Stimulated activated CD4-positive, alpha-beta T cell treated with anti-CD3 and anti-CD28 coated beads, Interleukin-2, amount 100 ng/mL, for 48 hours (primary cell): Measurements from ENCODE around the gene CEP295NL.
"Not testable (repeated sequence)": the region's sequence is repeated elsewhere in the genome, so short reads cannot be mapped to it uniquely, and the experiment has no call there.

ENCODE experiments used
- DNase-seq, 2 donors: peaks; one replicate each; pipeline ENCODE4 v3.0.0-alpha.2; 2020

The CEP295NL gene

GRCh38 chr17:78929908-78930775 lies 27.1 kb upstream of the CEP295NL start:
- no peak for DNase-seq

DNA sequence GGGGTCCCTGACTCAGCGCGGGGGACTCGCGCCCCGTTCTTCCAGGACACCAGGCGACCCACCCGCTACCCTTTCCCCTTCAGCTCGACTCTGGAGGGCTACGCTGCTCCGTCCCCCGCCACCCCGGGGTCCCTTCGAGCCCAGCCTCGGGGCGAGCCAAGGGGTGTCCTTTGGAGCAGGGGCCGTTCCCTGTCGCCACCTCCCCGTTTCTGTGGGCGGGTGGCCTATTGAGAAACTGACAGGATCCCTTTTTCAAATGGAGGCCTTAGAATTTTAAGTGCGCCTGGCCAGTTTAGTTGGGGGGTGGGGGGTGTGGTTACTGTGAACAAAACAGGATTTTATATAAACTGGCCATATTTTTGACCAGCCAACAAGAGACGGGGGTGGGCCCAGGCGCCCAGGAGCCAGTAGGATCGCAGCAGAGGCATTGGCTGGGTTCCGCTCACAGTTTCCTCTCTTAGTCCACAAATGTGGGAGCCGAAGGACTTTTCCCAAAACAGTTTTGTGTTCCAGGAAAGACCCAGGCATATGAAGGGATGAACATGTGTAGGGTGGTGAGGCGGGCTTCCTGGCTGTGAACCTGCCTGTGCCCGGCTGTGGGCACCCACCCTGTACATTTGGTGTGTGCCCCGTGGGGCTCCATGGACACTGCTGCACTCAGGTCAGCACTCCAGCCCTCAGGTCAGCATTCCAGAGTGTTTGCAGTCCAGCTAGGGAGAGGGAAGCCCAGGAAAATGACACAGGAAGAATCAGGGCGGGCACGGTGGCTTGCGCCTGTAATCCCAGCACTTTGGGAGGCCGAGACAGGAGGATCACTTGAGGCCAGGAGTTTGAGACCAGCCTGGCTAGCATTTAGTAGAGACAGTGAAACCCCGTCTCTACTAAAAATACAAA lies 22.9 kb upstream of the CEP295NL start:
- DNase-seq = no peak

- DNase-seq = peak; percentile 40 to 66
Measured at GRCh38 chr17:78925234-78925633, 22.2 kb upstream of the CEP295NL start, which contains the start of gene TIMP2. Gene TIMP2 (minus strand): TSS chr17:78925387. CDS start chr17:78925088, 299 bp downstream.

- DNase-seq = no peak
Measured at GRCh38 chr17:78924481-78925151, 21.6 kb upstream of the CEP295NL start.

DNA sequence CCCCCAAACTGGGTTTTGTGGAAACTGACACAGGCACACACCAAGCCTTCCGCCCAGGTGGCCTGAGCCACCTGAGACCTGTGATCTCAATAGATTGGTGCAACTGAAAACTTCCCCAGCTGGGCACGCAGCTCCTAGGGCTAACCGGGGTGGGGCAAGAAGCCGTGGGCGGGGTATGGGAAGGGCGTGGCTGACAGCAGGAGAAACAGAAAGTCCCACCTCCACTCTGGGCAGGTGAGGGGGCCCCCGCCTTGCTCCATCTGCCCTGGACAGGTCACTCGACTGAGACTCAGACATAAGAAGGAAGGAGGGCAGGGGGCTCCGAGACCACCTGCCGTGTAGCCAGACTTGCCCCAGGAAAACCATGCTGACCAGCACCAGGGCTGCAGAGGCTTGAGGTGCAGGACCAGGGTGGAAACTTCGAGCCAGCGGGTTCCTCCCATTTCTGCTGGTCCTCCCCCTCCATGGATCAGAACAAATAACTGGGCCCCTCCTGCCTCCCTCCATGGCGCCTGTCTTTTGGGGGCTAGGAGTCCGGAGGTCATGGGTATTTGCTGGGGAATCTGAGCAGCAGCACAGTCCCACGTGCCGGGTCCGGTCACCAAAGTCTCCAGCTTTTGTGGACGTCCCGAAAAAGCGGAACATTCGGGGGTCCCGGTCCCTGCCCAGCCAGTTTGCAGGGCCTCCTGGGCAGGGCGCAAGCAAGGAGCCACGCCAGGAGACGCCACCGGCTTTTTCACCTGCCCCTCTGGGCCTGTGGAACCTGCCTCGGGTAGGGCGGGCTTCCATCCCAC lies 20.9 kb upstream of the CEP295NL start:
- DNase-seq = peak in 1 of 2 donors; percentile 37

GRCh38 chr17:78922816-78923498 lies 20.0 kb upstream of the CEP295NL start:
- DNase-seq = no peak

GRCh38 chr17:78921437-78921971 lies 18.5 kb upstream of the CEP295NL start:
- no peak for DNase-seq

DNA sequence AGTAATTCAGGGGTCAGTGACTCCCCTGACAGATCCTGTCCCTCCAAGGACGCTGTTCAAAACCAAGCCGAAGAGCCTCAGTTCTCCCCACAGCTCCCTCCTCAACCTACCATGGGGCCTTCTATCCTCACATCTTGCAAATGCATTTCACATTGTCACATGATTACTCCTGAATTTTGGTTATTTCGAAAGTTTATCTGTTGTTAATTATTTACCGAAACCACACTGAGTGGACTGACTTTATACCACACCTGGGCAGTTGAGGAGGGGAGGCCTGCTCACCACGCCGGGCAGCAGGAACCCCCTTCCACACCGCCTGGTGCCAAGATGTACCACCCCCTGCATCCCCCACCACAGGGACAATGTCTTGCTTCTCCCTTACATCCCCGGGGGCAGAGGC lies 17.5 kb upstream of the CEP295NL start:
- no peak for DNase-seq

GRCh38 chr17:78919861-78920450 lies 17.0 kb upstream of the CEP295NL start:
- DNase-seq = no peak

- DNase-seq = no peak
Measured at GRCh38 chr17:78918979-78919378, 16.0 kb upstream of the CEP295NL start.

DNA sequence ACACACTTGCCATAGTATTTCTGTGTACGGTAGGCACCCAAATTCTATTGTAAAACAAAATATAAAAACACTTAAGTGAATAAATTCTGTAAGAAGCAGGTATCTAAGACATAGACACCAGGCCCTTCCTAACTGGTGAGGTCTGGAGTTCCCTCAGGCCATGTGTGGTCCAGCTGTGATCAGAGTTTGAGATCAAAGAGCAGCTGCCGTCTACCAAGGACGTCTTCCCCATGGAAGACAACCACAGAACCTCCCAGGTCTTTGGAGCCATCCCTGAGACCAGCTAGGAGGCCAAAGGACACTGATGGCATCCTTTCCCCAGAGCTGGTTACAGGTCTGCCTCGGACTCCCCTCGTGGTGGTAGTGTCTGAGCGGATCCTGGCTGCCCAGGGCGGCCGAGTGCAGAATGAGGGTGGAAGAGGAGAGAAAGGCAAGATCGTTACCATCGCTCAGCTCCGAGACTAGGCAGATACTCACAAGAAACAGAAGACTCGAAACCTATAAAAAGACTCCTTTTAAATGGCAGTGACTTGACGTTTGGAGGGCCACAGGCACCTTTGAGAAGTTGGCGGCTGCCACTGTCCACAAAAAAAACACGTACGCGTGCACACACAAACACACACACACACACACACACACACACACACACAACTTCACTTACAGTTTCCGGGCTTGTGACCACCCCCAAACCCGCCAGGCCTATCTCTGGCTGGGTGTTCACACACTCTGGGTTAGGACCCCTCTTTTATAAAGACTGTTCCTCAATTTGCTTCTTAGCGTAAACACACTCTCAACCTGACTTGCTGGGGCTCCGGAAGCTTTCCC lies 14.7 kb upstream of the CEP295NL start:
- no peak for DNase-seq

- DNase-seq = no peak
Measured at GRCh38 chr17:78915872-78916632, 13.1 kb upstream of the CEP295NL start.

GRCh38 chr17:78913115-78913514 lies 10.1 kb upstream of the CEP295NL start:
- DNase-seq = no peak

DNA sequence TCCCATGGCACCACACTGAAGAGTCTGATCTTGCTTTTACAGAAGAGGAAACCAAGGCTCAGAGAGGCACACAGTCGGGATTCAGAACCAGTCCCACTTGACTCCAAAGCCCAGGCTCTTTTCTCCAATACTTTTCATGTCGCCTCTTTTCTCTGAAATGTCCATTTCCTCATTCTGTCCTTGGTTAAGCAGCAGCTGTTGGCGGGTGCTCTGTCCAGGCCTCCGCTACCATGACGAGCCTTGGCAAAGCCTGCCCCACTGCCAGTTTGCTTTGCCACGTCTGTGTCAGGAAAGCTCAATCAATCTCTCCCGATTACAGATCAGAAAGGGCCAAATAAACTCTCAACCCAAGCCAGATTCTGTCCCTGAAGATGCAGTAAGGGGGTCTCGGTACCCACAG lies 9.1 kb upstream of the CEP295NL start:
- DNase-seq = no peak

- not testable (repeated sequence) for DNase-seq
Measured at GRCh38 chr17:78911543-78911942, 8.5 kb upstream of the CEP295NL start.

DNA sequence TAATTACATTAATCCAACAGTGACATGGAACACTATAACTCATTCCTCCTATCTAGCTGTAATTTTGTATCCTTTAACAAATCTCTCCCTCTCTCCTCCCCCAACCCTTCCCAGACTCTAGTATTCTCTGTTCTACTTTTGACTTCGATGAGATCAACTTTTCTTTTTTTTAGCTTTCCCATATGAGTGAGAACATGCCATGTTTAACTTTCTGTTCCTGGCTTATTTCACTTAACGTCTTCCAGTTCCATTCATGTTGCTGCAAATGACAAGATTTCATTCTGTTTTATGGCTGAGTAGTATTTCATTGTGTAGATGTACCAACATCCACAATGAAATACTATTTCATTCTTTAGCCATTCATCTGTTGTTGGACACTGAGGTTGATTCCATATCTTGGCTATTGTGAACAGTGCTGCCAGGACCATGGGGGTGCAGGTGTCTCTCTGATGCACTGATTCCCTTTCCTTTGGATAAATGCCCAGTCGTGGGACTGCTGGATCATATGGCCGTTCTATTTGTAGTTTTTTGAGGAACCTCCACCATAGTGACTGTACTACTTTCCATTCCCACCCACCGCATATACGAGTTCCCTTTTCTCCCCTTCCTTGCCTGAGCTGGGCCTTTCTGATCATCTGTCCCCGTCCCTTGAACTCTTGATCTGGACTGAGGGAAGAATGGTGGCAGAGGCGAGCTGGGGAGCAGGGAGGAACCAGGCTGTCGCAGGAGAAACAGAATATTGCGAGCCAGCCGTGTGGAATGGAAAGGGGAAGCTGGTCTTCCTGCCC lies 7.7 kb upstream of the CEP295NL start:
- DNase-seq = no peak

GRCh38 chr17:78908426-78908825 lies 5.4 kb upstream of the CEP295NL start:
- no peak for DNase-seq

GRCh38 chr17:78905541-78905940 lies 2.5 kb upstream of the CEP295NL start:
- no peak for DNase-seq
